DND-41 (cell line): ENCODE results near the gene ANKRD49.

Experiments used
- ATAC-seq: fragments of 200-7000 bp; cut with Tn5 transposase; 3 replicates; pipeline ENCODE4 v1.9.1; 2021; ENCODE audit warnings: low read depth; ENCODE audit not compliant: insufficient read depth
- DNase-seq: peaks from one replicate; pipeline ENCODE4 v3.0.0-alpha.2; 2020
- H2AFZ ChIP-seq: 2 replicates; pipeline ENCODE4 v1.6.0; 2012; ENCODE audit warnings: low read depth, low read length
- H3K27ac ChIP-seq: 2 replicates; pipeline ENCODE4 v1.5.1; 2012; ENCODE audit warnings: low read length, inconsistent platforms
- H3K27me3 ChIP-seq: fragments of 200-600 bp; sonication (generic); 2 replicates; pipeline ENCODE4 v1.6.0; 2012; ENCODE audit warnings: low read length, mild to moderate bottlenecking, inconsistent platforms; ENCODE audit not compliant: insufficient read depth, poor library complexity
- H3K36me3 ChIP-seq: 2 replicates; pipeline ENCODE4 v1.5.1; 2012; ENCODE audit warnings: low read length, inconsistent platforms; ENCODE audit not compliant: insufficient read depth
- H3K4me1 ChIP-seq: 2 replicates; pipeline ENCODE4 v1.5.1; 2012; ENCODE audit warnings: mild to moderate bottlenecking, low read length; ENCODE audit not compliant: insufficient read depth
- H3K4me2 ChIP-seq: 2 replicates; pipeline ENCODE4 v1.6.0; 2012; ENCODE audit warnings: mild to moderate bottlenecking, moderate library complexity, low read length, inconsistent platforms; ENCODE audit not compliant: insufficient read depth
- H3K4me3 ChIP-seq, 2 experiments: fragments of 200-600 bp in 1 of 2; shearing (Covaris generic) in 1 of 2; 2 replicates each; pipeline ENCODE4 v1.5.1; 2012 to 2016; ENCODE audit warnings: inconsistent platforms in 2 of 2, low read length in 2 of 2, mild to moderate bottlenecking in 2 of 2, low read depth in 1 of 2, moderate library complexity in 1 of 2
- H3K79me2 ChIP-seq: 2 replicates; pipeline ENCODE4 v1.6.0; 2012; ENCODE audit warnings: low read length, inconsistent platforms; ENCODE audit not compliant: insufficient read depth
- H3K9ac ChIP-seq: 2 replicates; pipeline ENCODE4 v1.6.0; 2012; ENCODE audit warnings: low read depth, mild to moderate bottlenecking, inconsistent platforms, low read length, moderate library complexity
- H3K9me3 ChIP-seq: 2 replicates; pipeline ENCODE4 v1.5.1; 2012; ENCODE audit warnings: low read length, moderate library complexity, mild to moderate bottlenecking, inconsistent platforms; ENCODE audit not compliant: insufficient read depth, severe bottlenecking
- H4K20me1 ChIP-seq: 2 replicates; pipeline ENCODE4 v1.6.0; 2012; ENCODE audit warnings: low read length; ENCODE audit not compliant: insufficient read depth
- CTCF ChIP-seq: IDR thresholded peaks from 2 replicates; pipeline ENCODE4 v1.5.1; 2012; ENCODE audit warnings: borderline replicate concordance, low read length, moderate library complexity, mild to moderate bottlenecking; ENCODE audit not compliant: poor library complexity, severe bottlenecking; ENCODE audit errors: extremely low read depth
- EZH2 ChIP-seq: IDR thresholded peaks from 3 replicates; pipeline ENCODE4 v1.6.1; 2012; ENCODE audit warnings: borderline replicate concordance, low read depth, mild to moderate bottlenecking, moderate library complexity, low read length, inconsistent platforms; ENCODE audit not compliant: severe bottlenecking

Gene ANKRD49

DNA sequence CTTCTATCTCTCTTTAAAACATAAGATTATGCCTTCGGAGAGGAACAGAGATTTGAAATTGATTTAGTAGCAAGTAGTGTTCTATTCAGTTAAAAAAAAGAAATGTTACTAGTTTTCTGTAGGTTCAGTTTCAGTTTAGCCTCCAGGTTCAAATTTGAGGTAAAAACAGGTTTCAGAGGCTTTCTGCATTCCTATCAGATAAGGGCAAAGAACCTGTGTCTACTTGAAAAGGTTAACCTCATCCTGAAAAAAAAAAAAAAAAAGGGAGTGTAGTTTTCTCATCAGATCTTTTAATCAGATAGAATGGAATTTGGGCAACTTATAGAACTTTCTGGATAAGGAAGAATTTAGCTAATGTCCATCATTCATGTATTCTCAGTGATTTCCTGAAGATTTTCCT, 30.6 kb downstream of the ANKRD49 start:
- no peaks in the 10 kb centered on the region for H3K4me1 ChIP-seq
- no peak overlapping the region for H3K9ac ChIP-seq
- H3K4me2 ChIP-seq: no peak overlapping the region
- no peaks in the 10 kb centered on the region for H3K36me3 ChIP-seq
- no peak overlapping the region for H3K4me3 ChIP-seq
- no peaks in the 10 kb centered on the region for H4K20me1 ChIP-seq
- TF ChIP-seq EZH2 (no peak), CTCF (no peak)
- H2AFZ ChIP-seq: no peak overlapping the region
- no peaks in the 10 kb centered on the region for H3K79me2 ChIP-seq
- DNase-seq (no peak), ATAC-seq (no peak)
- H3K9me3 ChIP-seq: no peaks in the 10 kb centered on the region
- no peak overlapping the region for H3K27ac ChIP-seq
- H3K27me3 ChIP-seq: peaks cover 6% of the 10 kb centered on the region

- Histone ChIP-seq H3K4me1 (no peaks in the 10 kb centered on the region), H3K9ac (no peak overlapping the region), H3K36me3 (no peaks in the 10 kb centered on the region), H3K9me3 (no peaks in the 10 kb centered on the region), H3K27ac (no peak overlapping the region), H4K20me1 (no peaks in the 10 kb centered on the region), H3K4me3 (no peak overlapping the region), H3K4me2 (no peak overlapping the region), H3K79me2 (no peaks in the 10 kb centered on the region), H3K27me3 (peaks cover 10% of the 10 kb centered on the region), H2AFZ (no peak overlapping the region)
- TF ChIP-seq CTCF (no peak), EZH2 (no peak)
- ATAC-seq (no peak), DNase-seq (no peak)
Observed at GRCh38 chr11:94525546-94526324, 32.0 kb downstream of the ANKRD49 start.

DNA sequence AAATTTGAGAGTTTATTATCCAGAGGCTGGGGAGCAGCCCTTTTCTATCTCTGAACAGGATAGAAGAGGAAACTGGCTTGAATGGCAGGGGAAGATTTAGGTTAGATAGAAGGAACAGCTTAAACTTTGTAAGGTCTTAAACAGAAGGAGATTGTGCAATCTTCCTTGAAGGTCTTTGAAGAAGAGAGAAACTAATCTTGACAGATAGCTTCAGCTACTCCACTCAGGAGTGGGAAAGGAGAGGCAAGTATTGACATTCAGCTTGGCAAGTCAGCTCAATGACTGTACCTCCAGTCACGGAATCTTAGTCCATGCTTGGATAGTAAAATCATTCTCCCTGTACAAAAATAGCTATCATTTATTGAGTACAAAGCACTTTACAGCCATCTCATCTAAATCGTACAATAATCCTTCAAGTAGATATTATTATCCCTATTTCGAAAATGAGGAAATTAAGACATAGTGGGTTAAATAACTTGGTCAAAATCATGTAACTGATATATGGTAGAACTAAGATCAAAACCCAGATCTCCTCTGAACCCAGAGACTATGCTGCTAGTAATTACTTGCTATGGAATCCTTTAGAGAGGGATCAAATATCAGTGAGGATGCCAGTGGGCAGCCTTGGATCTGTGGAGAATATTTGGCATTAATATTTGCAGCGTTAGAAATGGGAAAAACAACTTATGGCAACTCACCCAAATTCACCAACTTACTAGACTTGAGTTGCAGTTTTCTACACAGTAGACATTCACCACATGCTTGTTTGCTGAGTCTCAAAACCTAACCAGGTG, 33.1 kb downstream of the ANKRD49 start:
- Histone ChIP-seq H3K9ac (no peak overlapping the region), H3K4me2 (no peak overlapping the region), H3K9me3 (no peaks in the 10 kb centered on the region), H3K36me3 (no peaks in the 10 kb centered on the region), H3K79me2 (no peaks in the 10 kb centered on the region), H3K4me3 (no peak overlapping the region), H3K27me3 (peaks cover 16% of the 10 kb centered on the region), H2AFZ (no peak overlapping the region), H3K4me1 (no peaks in the 10 kb centered on the region), H4K20me1 (no peaks in the 10 kb centered on the region), H3K27ac (no peak overlapping the region)
- TF ChIP-seq EZH2 (no peak), CTCF (no peak)
- no peak for DNase-seq
- no peak for ATAC-seq
